ENCODE data around the gene LEFTY1. TPM values are rescaled to one million over a fixed set of nuclear protein-coding genes. Genes with fewer than 3 reads are reported as not detected.

Gene LEFTY1
- total and polyA plus RNA-seq, 2 of the 13 experiments (the other 11 are each of a cell fraction or from before 2014, with no cell fraction given): 0.29 to 0.79 TPM

DNA sequence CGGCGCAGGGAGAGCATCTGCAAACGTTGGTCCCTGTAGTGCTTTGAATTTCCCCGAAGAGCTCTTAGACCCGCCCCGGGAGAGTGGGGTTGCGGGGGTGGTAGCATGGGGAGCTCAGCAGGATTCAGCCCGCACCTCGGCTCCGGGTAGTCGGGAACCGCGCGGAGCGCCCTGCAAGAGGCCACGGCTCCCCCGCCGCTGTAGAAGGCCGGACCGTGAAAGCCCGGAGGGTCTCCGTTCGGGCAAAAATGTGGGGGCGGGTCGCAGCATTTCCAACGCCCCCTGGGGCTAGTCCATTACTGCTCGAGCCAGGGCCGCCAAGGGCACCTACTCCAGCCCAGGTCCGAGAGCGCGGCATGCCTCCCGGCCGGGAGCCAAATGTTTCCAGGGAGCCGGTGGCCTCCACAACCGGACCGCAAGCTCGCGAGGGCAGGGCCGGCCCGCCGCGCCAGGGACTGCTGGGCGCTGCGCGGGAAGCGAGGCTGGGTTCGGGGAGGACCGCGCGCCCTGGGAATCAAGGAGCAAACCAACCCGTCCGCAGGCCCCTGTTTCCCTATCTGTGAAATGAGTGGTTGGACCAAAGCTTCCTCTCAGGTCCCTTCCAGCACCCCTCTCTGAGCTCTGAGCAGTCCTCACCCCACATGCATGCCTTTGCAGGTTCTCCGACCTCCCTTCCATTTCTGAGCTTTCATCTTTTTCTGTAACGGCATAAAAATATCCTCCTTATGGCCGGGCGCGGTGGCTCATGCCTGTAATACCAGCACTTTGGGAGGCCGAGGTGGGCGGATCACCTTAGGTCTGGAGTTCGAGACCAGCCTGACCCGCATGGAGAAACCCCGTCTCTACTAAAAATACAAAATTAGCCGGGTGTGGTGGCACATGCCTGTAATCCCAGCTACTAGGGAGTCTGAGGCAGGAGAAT, 6.0 kb downstream of the LEFTY1 start (continued):
- no peak for TF ChIP-seq ZFP62 (CRISPR knock-in tag; IDR thresholded peaks at IDR 0.05)
- TF ChIP-seq YEATS4 (CRISPR knock-in tag; IDR thresholded peaks at IDR 0.05; ENCODE audit: borderline replicate concordance): peak; percentile 33; the same call in 1 of the 2 replicates
- TF ChIP-seq ZNF282 (IDR thresholded peaks at IDR 0.05; ENCODE audit: partially characterized antibody): no peak
- TF ChIP-seq, protein P1, sequence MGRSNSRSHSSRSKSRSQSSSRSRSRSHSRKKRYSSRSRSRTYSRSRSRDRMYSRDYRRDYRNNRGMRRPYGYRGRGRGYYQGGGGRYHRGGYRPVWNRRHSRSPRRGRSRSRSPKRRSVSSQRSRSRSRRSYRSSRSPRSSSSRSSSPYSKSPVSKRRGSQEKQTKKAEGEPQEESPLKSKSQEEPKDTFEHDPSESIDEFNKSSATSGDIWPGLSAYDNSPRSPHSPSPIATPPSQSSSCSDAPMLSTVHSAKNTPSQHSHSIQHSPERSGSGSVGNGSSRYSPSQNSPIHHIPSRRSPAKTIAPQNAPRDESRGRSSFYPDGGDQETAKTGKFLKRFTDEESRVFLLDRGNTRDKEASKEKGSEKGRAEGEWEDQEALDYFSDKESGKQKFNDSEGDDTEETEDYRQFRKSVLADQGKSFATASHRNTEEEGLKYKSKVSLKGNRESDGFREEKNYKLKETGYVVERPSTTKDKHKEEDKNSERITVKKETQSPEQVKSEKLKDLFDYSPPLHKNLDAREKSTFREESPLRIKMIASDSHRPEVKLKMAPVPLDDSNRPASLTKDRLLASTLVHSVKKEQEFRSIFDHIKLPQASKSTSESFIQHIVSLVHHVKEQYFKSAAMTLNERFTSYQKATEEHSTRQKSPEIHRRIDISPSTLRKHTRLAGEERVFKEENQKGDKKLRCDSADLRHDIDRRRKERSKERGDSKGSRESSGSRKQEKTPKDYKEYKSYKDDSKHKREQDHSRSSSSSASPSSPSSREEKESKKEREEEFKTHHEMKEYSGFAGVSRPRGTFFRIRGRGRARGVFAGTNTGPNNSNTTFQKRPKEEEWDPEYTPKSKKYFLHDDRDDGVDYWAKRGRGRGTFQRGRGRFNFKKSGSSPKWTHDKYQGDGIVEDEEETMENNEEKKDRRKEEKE (IDR thresholded peaks at IDR 0.05): no peak
- TF ChIP-seq MTF2 (CRISPR knock-in tag; IDR thresholded peaks at IDR 0.05; ENCODE audit: borderline replicate concordance): peak; percentile 70; the same call in 1 of the 2 replicates
- no peak for TF ChIP-seq ZNF570 (CRISPR knock-in tag; IDR thresholded peaks at IDR 0.05; ENCODE audit: borderline replicate concordance)
- TF ChIP-seq, protein P2, sequence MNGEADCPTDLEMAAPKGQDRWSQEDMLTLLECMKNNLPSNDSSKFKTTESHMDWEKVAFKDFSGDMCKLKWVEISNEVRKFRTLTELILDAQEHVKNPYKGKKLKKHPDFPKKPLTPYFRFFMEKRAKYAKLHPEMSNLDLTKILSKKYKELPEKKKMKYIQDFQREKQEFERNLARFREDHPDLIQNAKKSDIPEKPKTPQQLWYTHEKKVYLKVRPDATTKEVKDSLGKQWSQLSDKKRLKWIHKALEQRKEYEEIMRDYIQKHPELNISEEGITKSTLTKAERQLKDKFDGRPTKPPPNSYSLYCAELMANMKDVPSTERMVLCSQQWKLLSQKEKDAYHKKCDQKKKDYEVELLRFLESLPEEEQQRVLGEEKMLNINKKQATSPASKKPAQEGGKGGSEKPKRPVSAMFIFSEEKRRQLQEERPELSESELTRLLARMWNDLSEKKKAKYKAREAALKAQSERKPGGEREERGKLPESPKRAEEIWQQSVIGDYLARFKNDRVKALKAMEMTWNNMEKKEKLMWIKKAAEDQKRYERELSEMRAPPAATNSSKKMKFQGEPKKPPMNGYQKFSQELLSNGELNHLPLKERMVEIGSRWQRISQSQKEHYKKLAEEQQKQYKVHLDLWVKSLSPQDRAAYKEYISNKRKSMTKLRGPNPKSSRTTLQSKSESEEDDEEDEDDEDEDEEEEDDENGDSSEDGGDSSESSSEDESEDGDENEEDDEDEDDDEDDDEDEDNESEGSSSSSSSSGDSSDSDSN (CRISPR knock-in tag; IDR thresholded peaks at IDR 0.05): peak; percentile 96
- TF ChIP-seq NFIC (IDR thresholded peaks at IDR 0.05; ENCODE audit: low read length): no peak
- TF ChIP-seq HNF4A (CRISPR knock-in tag; IDR thresholded peaks at IDR 0.05): no peak
- TF ChIP-seq RELA (CRISPR knock-in tag; IDR thresholded peaks at IDR 0.05): no peak
- TF ChIP-seq, protein P3, sequence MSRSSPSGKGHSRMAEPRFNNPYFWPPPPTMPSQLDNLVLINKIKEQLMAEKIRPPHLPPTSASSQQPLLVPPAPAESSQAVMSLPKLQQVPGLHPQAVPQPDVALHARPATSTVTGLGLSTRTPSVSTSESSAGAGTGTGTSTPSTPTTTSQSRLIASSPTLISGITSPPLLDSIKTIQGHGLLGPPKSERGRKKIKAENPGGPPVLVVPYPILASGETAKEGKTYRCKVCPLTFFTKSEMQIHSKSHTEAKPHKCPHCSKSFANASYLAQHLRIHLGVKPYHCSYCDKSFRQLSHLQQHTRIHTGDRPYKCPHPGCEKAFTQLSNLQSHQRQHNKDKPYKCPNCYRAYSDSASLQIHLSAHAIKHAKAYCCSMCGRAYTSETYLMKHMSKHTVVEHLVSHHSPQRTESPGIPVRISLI (CRISPR knock-in tag; IDR thresholded peaks at IDR 0.05; ENCODE audit: borderline replicate concordance): no peak
- TF ChIP-seq, protein P4, sequence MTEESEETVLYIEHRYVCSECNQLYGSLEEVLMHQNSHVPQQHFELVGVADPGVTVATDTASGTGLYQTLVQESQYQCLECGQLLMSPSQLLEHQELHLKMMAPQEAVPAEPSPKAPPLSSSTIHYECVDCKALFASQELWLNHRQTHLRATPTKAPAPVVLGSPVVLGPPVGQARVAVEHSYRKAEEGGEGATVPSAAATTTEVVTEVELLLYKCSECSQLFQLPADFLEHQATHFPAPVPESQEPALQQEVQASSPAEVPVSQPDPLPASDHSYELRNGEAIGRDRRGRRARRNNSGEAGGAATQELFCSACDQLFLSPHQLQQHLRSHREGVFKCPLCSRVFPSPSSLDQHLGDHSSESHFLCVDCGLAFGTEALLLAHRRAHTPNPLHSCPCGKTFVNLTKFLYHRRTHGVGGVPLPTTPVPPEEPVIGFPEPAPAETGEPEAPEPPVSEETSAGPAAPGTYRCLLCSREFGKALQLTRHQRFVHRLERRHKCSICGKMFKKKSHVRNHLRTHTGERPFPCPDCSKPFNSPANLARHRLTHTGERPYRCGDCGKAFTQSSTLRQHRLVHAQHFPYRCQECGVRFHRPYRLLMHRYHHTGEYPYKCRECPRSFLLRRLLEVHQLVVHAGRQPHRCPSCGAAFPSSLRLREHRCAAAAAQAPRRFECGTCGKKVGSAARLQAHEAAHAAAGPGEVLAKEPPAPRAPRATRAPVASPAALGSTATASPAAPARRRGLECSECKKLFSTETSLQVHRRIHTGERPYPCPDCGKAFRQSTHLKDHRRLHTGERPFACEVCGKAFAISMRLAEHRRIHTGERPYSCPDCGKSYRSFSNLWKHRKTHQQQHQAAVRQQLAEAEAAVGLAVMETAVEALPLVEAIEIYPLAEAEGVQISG (CRISPR knock-in tag; IDR thresholded peaks at IDR 0.05): no peak
- TF ChIP-seq MLLT10 (CRISPR knock-in tag; IDR thresholded peaks at IDR 0.05): no peak
- peak; percentile 25; the same call in 1 of the 2 replicates for TF ChIP-seq ZSCAN21 (CRISPR knock-in tag; IDR thresholded peaks at IDR 0.05; ENCODE audit: borderline replicate concordance)
- TF ChIP-seq, protein P5, sequence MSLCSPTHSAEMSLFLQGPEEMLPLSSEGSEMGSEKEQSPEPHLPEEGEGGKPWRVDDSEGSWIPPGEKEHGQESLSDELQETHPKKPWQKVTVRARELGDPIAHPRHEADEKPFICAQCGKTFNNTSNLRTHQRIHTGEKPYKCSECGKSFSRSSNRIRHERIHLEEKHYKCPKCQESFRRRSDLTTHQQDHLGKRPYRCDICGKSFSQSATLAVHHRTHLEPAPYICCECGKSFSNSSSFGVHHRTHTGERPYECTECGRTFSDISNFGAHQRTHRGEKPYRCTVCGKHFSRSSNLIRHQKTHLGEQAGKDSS (CRISPR knock-in tag; IDR thresholded peaks at IDR 0.05; ENCODE audit: borderline replicate concordance, low read depth): no peak
- TF ChIP-seq ZNF766 (CRISPR knock-in tag; IDR thresholded peaks at IDR 0.05; ENCODE audit: borderline replicate concordance): no peak
- TF ChIP-seq, protein P6, sequence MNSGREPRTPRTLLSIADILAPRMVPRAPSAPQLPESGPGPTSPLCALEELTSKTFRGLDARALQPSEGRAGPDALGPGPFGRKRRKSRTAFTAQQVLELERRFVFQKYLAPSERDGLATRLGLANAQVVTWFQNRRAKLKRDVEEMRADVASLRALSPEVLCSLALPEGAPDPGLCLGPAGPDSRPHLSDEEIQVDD (CRISPR knock-in tag; IDR thresholded peaks at IDR 0.05; ENCODE audit: borderline replicate concordance): no peak
- no peak for TF ChIP-seq ZNF460 (CRISPR knock-in tag; IDR thresholded peaks at IDR 0.05; ENCODE audit: borderline replicate concordance)
